GM12865 (cell line): ENCODE data around the gene DAZAP2.
A peak's percentile ranks its signal among the peaks of the same experiment; 100 is the strongest.
"Not testable (repeated sequence)": the region's sequence is repeated elsewhere in the genome, so short reads cannot be mapped to it uniquely, and the experiment has no call there.

ENCODE experiments used
- DNase-seq: peaks from one replicate; pipeline ENCODE4 v3.0.0; 2010; ENCODE audit warnings: low read depth
- H3K4me3 ChIP-seq: 2 replicates; pipeline ENCODE4 v1.5.1; 2011; ENCODE audit warnings: mild to moderate bottlenecking, low read depth, low read length, control low read depth
- TF ChIP-seq, protein P1 (sequence below): IDR thresholded peaks from 2 replicates; pipeline ENCODE4 v1.5.1; 2011; ENCODE audit warnings: low read length, control low read depth, low read depth, inconsistent platforms; ENCODE audit not compliant: insufficient read depth; ENCODE audit errors: missing control alignments

DAZAP2 gene

DNA sequence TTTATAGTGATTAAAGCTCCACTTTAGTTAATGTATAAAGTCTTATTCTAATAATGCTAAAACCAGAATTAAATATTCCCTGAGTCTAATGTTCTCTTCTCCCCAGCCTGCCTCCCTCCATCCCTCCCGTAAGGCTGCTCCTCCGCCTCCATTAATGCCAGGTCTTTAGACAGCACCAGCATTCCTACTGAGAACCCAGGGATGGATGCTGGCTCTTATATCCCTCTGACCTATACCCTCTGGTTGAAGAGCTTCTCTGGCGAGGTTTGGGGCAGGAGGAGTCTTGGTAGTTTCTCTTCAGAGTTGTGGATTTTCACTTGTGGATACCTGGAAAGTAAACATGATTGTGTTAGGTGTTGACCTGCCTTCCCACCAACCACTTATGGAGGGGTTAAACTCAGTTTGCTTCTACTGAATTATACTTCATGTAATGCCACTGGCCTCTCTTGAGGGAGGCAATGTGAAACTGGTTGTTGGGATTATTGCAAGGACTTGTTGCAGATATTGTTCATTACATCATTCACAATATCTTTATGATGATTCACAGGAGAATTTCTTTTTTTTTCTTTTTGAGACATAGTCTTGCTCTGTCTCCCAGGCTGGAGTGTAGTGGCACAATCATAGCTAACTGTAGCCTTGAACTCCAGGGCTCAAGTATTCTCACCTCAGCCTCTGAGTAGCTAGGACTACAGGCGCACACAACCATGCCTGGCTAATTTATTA, 42.7 kb downstream of the DAZAP2 start:
- DNase-seq = no peak
- H3K4me3 ChIP-seq = no peak overlapping the region
- TF ChIP-seq, protein P1, sequence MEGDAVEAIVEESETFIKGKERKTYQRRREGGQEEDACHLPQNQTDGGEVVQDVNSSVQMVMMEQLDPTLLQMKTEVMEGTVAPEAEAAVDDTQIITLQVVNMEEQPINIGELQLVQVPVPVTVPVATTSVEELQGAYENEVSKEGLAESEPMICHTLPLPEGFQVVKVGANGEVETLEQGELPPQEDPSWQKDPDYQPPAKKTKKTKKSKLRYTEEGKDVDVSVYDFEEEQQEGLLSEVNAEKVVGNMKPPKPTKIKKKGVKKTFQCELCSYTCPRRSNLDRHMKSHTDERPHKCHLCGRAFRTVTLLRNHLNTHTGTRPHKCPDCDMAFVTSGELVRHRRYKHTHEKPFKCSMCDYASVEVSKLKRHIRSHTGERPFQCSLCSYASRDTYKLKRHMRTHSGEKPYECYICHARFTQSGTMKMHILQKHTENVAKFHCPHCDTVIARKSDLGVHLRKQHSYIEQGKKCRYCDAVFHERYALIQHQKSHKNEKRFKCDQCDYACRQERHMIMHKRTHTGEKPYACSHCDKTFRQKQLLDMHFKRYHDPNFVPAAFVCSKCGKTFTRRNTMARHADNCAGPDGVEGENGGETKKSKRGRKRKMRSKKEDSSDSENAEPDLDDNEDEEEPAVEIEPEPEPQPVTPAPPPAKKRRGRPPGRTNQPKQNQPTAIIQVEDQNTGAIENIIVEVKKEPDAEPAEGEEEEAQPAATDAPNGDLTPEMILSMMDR = no peak

DNA sequence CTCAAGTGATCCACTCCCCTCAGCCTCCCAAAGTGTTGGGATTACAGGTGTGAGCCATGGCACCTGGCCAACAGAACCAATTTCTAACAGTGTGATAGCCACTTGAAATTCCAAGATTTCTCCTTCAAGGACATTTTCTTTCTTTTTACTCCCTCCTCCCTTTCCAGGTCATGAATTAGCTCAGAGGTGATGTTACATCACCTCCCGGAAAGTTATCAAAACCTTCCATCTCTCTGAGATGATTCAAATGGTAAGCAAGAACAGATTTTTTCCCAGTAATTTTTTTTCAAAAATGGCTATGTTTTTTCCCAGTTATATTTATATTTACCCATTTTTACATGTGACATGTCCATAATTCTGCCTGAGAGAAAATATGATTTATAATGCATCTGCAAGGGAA, 47.2 kb downstream of the DAZAP2 start:
- no peak overlapping the region for H3K4me3 ChIP-seq
- DNase-seq = no peak
- TF ChIP-seq, protein P1 = no peak

DNA sequence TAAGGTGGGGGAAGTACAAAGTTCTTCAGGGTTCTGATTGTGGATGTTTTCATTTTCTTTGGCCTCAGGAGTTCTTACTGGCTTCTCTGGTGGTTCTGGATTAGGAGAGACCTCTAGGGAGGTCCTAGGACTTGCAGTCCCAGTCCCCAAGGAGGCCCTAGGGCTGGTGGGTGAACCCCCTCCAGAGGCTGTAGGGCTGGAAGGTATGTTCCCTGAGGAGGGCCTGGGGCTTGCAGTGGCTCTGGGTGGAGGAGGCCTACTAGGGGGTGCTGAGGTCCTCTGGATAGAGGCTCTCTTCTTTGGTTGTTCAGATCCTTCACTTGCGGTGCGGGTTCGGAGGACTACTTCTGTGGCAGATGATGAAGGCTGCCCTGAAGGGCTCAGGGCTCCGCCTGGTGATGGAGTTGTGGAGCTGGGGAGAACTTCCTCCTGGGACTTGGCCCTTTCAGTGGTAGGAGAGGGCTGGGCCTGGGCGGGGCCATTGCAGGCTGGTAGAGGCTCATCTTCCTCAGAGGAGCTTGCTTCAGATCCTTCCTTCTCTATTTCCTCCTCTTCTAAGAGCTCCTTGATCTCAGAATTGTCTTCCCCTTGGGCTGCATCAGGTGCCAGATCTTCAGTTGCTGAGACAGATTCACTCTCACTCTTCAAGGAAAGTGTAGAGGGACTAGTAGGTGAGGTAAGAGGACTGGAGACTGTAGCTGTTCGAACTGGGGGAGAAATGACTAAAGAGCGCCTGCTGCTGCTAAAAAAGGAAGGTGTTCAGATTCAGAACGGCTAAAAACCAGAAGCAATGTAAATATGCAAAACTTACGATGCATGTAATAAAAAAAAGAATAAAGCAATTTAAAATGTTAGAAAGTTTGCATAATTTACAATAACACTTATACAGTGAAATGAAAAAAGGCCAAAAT, 53.2 kb downstream of the DAZAP2 start:
- DNase-seq = peak; percentile 57
- not testable (repeated sequence) for H3K4me3 ChIP-seq
- TF ChIP-seq, protein P1 = peak; percentile 24
